ENCODE measurements around the gene PRODH.
A peak's percentile ranks its signal among the peaks of the same experiment; 100 is the strongest.
"Not testable (repeated sequence)": the region's sequence is repeated elsewhere in the genome, so short reads cannot be mapped to it uniquely, and the experiment has no call there.

The PRODH gene

DNA sequence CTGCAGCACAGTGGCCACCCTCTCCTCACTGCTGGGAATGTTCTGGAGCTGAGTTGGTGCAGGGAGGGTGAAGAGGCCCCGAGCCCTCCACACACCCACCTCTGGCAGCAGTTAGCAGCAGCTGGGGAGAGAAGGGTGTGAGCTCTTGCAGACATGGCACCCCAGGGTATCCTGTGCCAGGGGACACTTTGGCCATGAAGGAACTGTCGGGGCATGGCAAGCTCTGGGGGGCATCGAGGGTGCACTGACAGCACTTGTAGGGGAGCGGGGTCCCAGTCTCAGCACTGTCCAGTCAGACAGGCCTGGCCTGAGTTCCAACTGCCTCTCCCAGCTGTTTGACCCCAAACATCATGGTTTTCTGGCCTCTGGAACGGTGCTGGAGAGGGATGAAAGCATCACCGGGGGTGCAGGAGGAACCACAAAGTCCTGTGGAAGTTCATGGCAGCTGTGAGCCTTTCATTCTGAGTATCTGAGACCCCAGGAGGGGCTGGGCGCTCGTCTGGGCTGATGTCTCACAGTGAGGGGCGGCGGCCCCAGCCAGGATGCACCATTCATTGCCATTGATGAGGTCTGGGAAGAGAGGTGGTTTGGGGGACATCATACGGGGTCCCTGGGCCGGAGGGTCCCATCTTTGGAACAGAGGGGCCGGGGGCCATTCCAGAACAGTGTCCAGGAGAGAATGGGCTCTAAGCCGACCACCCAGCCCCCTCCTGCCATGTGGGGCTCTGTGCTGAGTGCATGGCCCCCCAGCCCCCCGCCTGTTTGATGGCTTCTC lies 20.2 kb upstream of the PRODH start:
- DNase-seq (ENCODE audit: low read depth, low spot score); in situ Hi-C loops (cut with HindIII; ENCODE audit: low sequenced_read_pairs): not testable (repeated sequence)

GRCh38 chr22:18955696-18956095 lies 19.6 kb upstream of the PRODH start:
- no peak overlapping the region for H3K4me3 ChIP-seq (ENCODE audit: low read depth, low read length)
- no peak for TF ChIP-seq CTCF (IDR thresholded peaks at IDR 0.05; ENCODE audit: low read depth, low read length)
- no peak for DNase-seq (ENCODE audit: low read depth, low spot score)
- in situ Hi-C loops (cut with HindIII; ENCODE audit: low sequenced_read_pairs) = no loop called here

More for the DNA sequence above, 20.2 kb upstream of the PRODH start:
- H3K4me3 ChIP-seq (ENCODE audit: low read depth, low read length) = not testable (repeated sequence)

GRCh38 chr22:18954990-18955571 lies 19.0 kb upstream of the PRODH start:
- H3K4me3 ChIP-seq (ENCODE audit: low read depth, low read length) = no peak overlapping the region
- DNase-seq (ENCODE audit: low read depth, low spot score) = no peak
- in situ Hi-C loops (cut with HindIII; ENCODE audit: low sequenced_read_pairs) = no loop called here
- no peak for TF ChIP-seq CTCF (IDR thresholded peaks at IDR 0.05; ENCODE audit: low read depth, low read length)

DNA sequence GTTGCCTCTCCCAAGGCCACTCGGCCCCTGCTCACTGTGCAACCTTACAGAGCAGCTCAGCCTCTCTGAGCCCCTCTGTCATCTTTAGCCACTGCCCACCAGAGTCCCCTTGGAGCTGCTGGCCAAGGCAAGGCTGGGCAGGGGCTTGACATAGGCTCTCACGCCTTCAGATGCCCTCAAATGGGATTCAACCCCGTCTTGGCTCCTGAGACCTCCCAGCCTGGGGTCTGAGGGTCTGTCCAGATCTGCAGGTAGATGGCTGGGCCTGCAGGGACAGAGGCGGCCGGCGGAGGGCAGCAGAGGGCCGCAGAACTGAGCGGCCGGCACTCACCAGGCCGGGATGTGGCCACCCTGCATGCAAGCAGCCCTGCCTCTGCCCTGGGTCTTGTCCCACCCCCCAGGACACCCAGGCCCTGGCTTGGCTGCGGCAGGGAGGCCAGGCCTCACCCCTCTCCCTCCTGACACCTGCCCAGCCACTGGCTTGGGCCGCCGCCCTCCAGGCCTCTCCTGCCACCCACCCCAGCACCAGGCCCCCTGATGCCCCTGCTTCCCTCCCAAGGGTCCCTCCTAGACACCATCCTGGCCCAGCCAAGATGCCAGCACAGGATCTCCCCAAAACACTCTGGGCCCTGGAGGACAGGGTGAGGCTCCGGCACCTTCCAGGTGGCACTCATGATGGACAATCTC lies 18.4 kb upstream of the PRODH start:
- H3K4me3 ChIP-seq (ENCODE audit: low read depth, low read length); in situ Hi-C loops (cut with HindIII; ENCODE audit: low sequenced_read_pairs): not testable (repeated sequence)
- TF ChIP-seq CTCF (IDR thresholded peaks at IDR 0.05; ENCODE audit: low read depth, low read length) = peak; percentile 92
- peak; percentile 33 for DNase-seq (ENCODE audit: low read depth, low spot score)

DNA sequence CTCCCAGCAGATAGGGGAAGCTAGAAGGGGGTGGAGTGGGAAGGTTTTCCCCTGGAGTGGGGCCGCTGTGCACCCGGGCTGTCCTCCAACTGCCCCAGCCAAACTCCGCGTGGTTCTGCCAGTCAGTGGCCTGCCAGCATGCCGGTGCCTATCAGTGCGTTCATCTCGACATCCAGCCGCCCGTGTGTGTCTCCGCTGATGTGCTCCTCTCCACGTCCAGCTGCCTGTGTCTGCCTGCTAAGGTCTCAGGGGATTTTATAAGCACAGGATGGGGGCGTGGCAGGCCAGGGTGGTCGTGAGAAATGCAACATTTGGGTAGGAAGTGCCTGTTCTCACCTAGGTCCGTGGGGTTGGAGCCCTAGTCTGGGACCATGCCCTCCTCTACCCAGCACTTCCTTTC lies 17.0 kb upstream of the PRODH start:
- in situ Hi-C loops (cut with HindIII; ENCODE audit: low sequenced_read_pairs); H3K4me3 ChIP-seq (ENCODE audit: low read depth, low read length); DNase-seq (ENCODE audit: low read depth, low spot score): not testable (repeated sequence)

DNA sequence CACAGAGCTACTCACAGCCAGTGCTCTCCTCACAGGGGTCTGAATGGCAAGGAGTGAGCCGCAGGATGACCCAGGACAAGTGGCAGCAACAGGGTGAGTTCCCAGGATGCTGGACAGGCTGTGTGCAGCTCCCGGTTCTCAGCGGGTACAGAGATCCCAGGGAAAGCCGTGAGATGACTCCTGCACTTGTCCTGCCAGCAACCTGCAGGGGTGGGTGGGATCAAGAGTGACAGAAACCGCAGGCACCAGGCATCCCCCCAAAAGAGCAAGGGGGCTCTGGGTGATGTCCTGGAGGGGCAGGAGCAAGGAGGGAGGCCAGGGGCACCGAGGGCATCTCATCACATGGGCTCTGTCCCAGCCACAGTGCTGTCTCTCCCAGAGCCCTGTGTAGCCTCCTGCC lies 15.9 kb upstream of the PRODH start:
- TF ChIP-seq CTCF (IDR thresholded peaks at IDR 0.05; ENCODE audit: low read depth, low read length) = no peak
- in situ Hi-C loops (cut with HindIII; ENCODE audit: low sequenced_read_pairs) = no loop called here
- no peak for DNase-seq (ENCODE audit: low read depth, low spot score)
- no peak overlapping the region for H3K4me3 ChIP-seq (ENCODE audit: low read depth, low read length)

- DNase-seq (ENCODE audit: low read depth, low spot score) = no peak
- no peak overlapping the region for H3K4me3 ChIP-seq (ENCODE audit: low read depth, low read length)
- in situ Hi-C loops (cut with HindIII; ENCODE audit: low sequenced_read_pairs) = no loop called here
- no peak for TF ChIP-seq CTCF (IDR thresholded peaks at IDR 0.05; ENCODE audit: low read depth, low read length)
Observed at GRCh38 chr22:18950141-18950540, 14.0 kb upstream of the PRODH start.

Data from astrocyte of the spinal cord (primary cell).